ENCODE data around the gene SLC25A12.

Gene SLC25A12

GRCh38 chr2:171889333-171889732, 4.7 kb downstream of the SLC25A12 start:
- DNase-seq (ENCODE audit: low read depth in 2 of 2, low spot score in 1 of 2) = no peak

GRCh38 chr2:171883275-171883893, 10.7 kb downstream of the SLC25A12 start:
- DNase-seq (ENCODE audit: low read depth in 2 of 2, low spot score in 1 of 2) = no peak

- DNase-seq (ENCODE audit: low read depth in 2 of 2, low spot score in 1 of 2) = no peak
Observed at GRCh38 chr2:171882089-171882769, 11.8 kb downstream of the SLC25A12 start.

GRCh38 chr2:171880774-171881173, 13.3 kb downstream of the SLC25A12 start:
- DNase-seq (ENCODE audit: low read depth in 2 of 2, low spot score in 1 of 2) = no peak

GRCh38 chr2:171879865-171880264, 14.2 kb downstream of the SLC25A12 start:
- DNase-seq (ENCODE audit: low read depth in 2 of 2, low spot score in 1 of 2) = no peak

GRCh38 chr2:171878481-171878993, 15.5 kb downstream of the SLC25A12 start:
- DNase-seq (ENCODE audit: low read depth in 2 of 2, low spot score in 1 of 2) = no peak

GRCh38 chr2:171874963-171875362, 19.1 kb downstream of the SLC25A12 start:
- DNase-seq (ENCODE audit: low read depth in 2 of 2, low spot score in 1 of 2) = no peak

GRCh38 chr2:171874517-171874916, 19.5 kb downstream of the SLC25A12 start:
- DNase-seq (ENCODE audit: low read depth in 2 of 2, low spot score in 1 of 2) = no peak

GRCh38 chr2:171864357-171864985, 29.6 kb downstream of the SLC25A12 start:
- no peak for DNase-seq (ENCODE audit: low read depth in 2 of 2, low spot score in 1 of 2)

GRCh38 chr2:171862501-171862900, 31.5 kb downstream of the SLC25A12 start:
- no peak for DNase-seq (ENCODE audit: low read depth in 2 of 2, low spot score in 1 of 2)

GRCh38 chr2:171858397-171858958, 35.6 kb downstream of the SLC25A12 start:
- DNase-seq (ENCODE audit: low read depth in 2 of 2, low spot score in 1 of 2) = no peak

GRCh38 chr2:171855401-171855800, 38.6 kb downstream of the SLC25A12 start:
- DNase-seq (ENCODE audit: low read depth in 2 of 2, low spot score in 1 of 2) = no peak

- no peak for DNase-seq (ENCODE audit: low read depth in 2 of 2, low spot score in 1 of 2)
Observed at GRCh38 chr2:171852366-171852888, 41.6 kb downstream of the SLC25A12 start.

- DNase-seq (ENCODE audit: low read depth in 2 of 2, low spot score in 1 of 2) = no peak
Observed at GRCh38 chr2:171847627-171848026, 46.4 kb downstream of the SLC25A12 start.

GRCh38 chr2:171846894-171847293, 47.1 kb downstream of the SLC25A12 start:
- DNase-seq (ENCODE audit: low read depth in 2 of 2, low spot score in 1 of 2) = no peak

GRCh38 chr2:171841996-171842395, 52.0 kb downstream of the SLC25A12 start:
- no peak for DNase-seq (ENCODE audit: low read depth in 2 of 2, low spot score in 1 of 2)

- no peak for DNase-seq (ENCODE audit: low read depth in 2 of 2, low spot score in 1 of 2)
Observed at GRCh38 chr2:171837736-171838135, 56.3 kb downstream of the SLC25A12 start.

- DNase-seq (ENCODE audit: low read depth in 2 of 2, low spot score in 1 of 2) = no peak
Observed at GRCh38 chr2:171836146-171836910, 57.7 kb downstream of the SLC25A12 start.

- DNase-seq (ENCODE audit: low read depth in 2 of 2, low spot score in 1 of 2) = no peak
Observed at GRCh38 chr2:171835386-171835785, 58.7 kb downstream of the SLC25A12 start.

- DNase-seq (ENCODE audit: low read depth in 2 of 2, low spot score in 1 of 2) = no peak
Observed at GRCh38 chr2:171834286-171834685, 59.8 kb downstream of the SLC25A12 start.

- DNase-seq (ENCODE audit: low read depth in 2 of 2, low spot score in 1 of 2) = no peak
Observed at GRCh38 chr2:171832489-171832888, 61.6 kb downstream of the SLC25A12 start.
